ENCODE results near the gene NOG.

The NOG gene

GRCh38 chr17:56598466-56598865 lies 5.0 kb downstream of the NOG start:
- no peak for DNase-seq
- Histone ChIP-seq H3K36me3 (replicated peaks) (no peaks in the 10 kb centered on the region), H3K4me3 (ENCODE audit: low read depth, low read length) (no peak overlapping the region), H3K27me3 (replicated peaks) (peaks cover 17% of the 10 kb centered on the region), H3K27ac (no peak overlapping the region)
- in situ Hi-C loops (cut with HindIII; ENCODE audit: low pct_ligation_motif_present, low sequenced_read_pairs) = no loop called here
- no peak for TF ChIP-seq CTCF (IDR thresholded peaks at IDR 0.05; ENCODE audit: low read depth, low read length, missing control alignments)

- H3K27ac ChIP-seq = no peak overlapping the region
- no peaks in the 10 kb centered on the region for H3K36me3 ChIP-seq (replicated peaks)
- no peak overlapping the region for H3K4me3 ChIP-seq (ENCODE audit: low read depth, low read length)
- peaks cover 17% of the 10 kb centered on the region for H3K27me3 ChIP-seq (replicated peaks)
- in situ Hi-C loops (cut with HindIII; ENCODE audit: low pct_ligation_motif_present, low sequenced_read_pairs) = no loop called here
- TF ChIP-seq CTCF (IDR thresholded peaks at IDR 0.05; ENCODE audit: low read depth, low read length, missing control alignments) = no peak
- DNase-seq = no peak
Measured at GRCh38 chr17:56599088-56599487, 5.6 kb downstream of the NOG start.

GRCh38 chr17:56599566-56599965 lies 6.1 kb downstream of the NOG start:
- Histone ChIP-seq H3K27ac (no peak overlapping the region), H3K27me3 (replicated peaks) (peaks cover 15% of the 10 kb centered on the region), H3K4me3 (ENCODE audit: low read depth, low read length) (no peak overlapping the region), H3K36me3 (replicated peaks) (no peaks in the 10 kb centered on the region)
- in situ Hi-C loops (cut with HindIII; ENCODE audit: low pct_ligation_motif_present, low sequenced_read_pairs) = no loop called here
- no peak for TF ChIP-seq CTCF (IDR thresholded peaks at IDR 0.05; ENCODE audit: low read depth, low read length, missing control alignments)
- no peak for DNase-seq

- Histone ChIP-seq H3K27ac (no peak overlapping the region), H3K27me3 (replicated peaks) (peaks cover 13% of the 10 kb centered on the region), H3K4me3 (ENCODE audit: low read depth, low read length) (no peak overlapping the region), H3K36me3 (replicated peaks) (no peaks in the 10 kb centered on the region)
- no peak for DNase-seq
- in situ Hi-C loops (cut with HindIII; ENCODE audit: low pct_ligation_motif_present, low sequenced_read_pairs) = no loop called here
- no peak for TF ChIP-seq CTCF (IDR thresholded peaks at IDR 0.05; ENCODE audit: low read depth, low read length, missing control alignments)
Measured at GRCh38 chr17:56600256-56600655, 6.8 kb downstream of the NOG start.

GRCh38 chr17:56601591-56601990 lies 8.1 kb downstream of the NOG start:
- TF ChIP-seq CTCF (IDR thresholded peaks at IDR 0.05; ENCODE audit: low read depth, low read length, missing control alignments) = no peak

GRCh38 chr17:56602292-56603130 lies 9.0 kb downstream of the NOG start:
- Histone ChIP-seq H3K27ac (no peak overlapping the region), H3K4me3 (ENCODE audit: low read depth, low read length) (no peak overlapping the region), H3K27me3 (replicated peaks) (peaks cover 2% of the 10 kb centered on the region), H3K36me3 (replicated peaks) (no peaks in the 10 kb centered on the region)
- in situ Hi-C loops (cut with HindIII; ENCODE audit: low pct_ligation_motif_present, low sequenced_read_pairs) = no loop called here
- no peak for DNase-seq
- no peak for TF ChIP-seq CTCF (IDR thresholded peaks at IDR 0.05; ENCODE audit: low read depth, low read length, missing control alignments)

More at GRCh38 chr17:56601591-56601990, 8.1 kb downstream of the NOG start:
- no peak overlapping the region for H3K4me3 ChIP-seq (ENCODE audit: low read depth, low read length)
- in situ Hi-C loops (cut with HindIII; ENCODE audit: low pct_ligation_motif_present, low sequenced_read_pairs) = no loop called here
- H3K27me3 ChIP-seq (replicated peaks) = peaks cover 5% of the 10 kb centered on the region
- no peak overlapping the region for H3K27ac ChIP-seq
- no peaks in the 10 kb centered on the region for H3K36me3 ChIP-seq (replicated peaks)
- no peak for DNase-seq

Measured in brain microvascular endothelial cell (primary cell).